GM12878 (cell line): ENCODE data around the gene SETD2. TPM values are rescaled to one million over a fixed set of nuclear protein-coding genes. Genes with fewer than 3 reads are reported as not detected.

Experiments used
- CEBPB ChIP-seq, 2 experiments: fragments of 150-350 bp in 1 of 2; IDR thresholded peaks; 2 replicates each; pipeline ENCODE4 v1.6.1; 2012 to 2014; ENCODE audit warnings: low read depth in 2 of 2, low read length in 2 of 2, borderline replicate concordance in 1 of 2, inconsistent platforms in 1 of 2
- ETV6 ChIP-seq, 2 experiments: fragments of 450-650 bp in 1 of 2; IDR thresholded peaks in 1 of 2; conservative IDR thresholded peaks in 1 of 2; 2 replicates each; pipeline ENCODE4 v1.6.1; 2014; ENCODE audit warnings: antibody characterized with exemption in 1 of 2, borderline replicate concordance in 1 of 2, low read depth in 1 of 2, mild to moderate bottlenecking in 1 of 2, moderate library complexity in 1 of 2
- HCFC1 ChIP-seq: fragments of 150-350 bp; IDR thresholded peaks from 2 replicates; pipeline ENCODE4 v1.6.1; 2014; ENCODE audit warnings: low read length
- MYC ChIP-seq: IDR thresholded peaks from 2 replicates; pipeline ENCODE4 v1.6.1; 2011; ENCODE audit warnings: mild to moderate bottlenecking, low read length, moderate library complexity, inconsistent platforms; ENCODE audit not compliant: insufficient read depth, insufficient replicate concordance, insufficient read length, severe bottlenecking
- POLR2AphosphoS2 ChIP-seq: IDR thresholded peaks from 2 replicates; pipeline ENCODE4 v1.6.1; 2011; ENCODE audit warnings: low read depth, mild to moderate bottlenecking, low read length, improper control_type of control experiment, moderate library complexity
- STAT3 ChIP-seq: IDR thresholded peaks from 2 replicates; pipeline ENCODE4 v1.6.1; 2011; ENCODE audit warnings: low read depth, low read length, improper control_type of control experiment
- TAF1 ChIP-seq: IDR thresholded peaks from 2 replicates; pipeline ENCODE4 v1.6.1; 2011; ENCODE audit warnings: mild to moderate bottlenecking, low read depth, low read length, borderline replicate concordance
- ZNF217 ChIP-seq: fragments of 450-650 bp; IDR thresholded peaks from 2 replicates; pipeline ENCODE4 v1.6.1; 2017; ENCODE audit warnings: antibody characterized with exemption, mild to moderate bottlenecking
- polyA plus RNA-seq, 11 experiments: library from polyadenylated mRNA; depleted of rRNA in 4 of 11; unstranded in 6 of 11; stranded (reverse) in 5 of 11; fragments of >200 nt; fragmentation: Nextera tagmentation in 4 of 11; fragmentation: Illumina TruSeq in 1 of 11; extraction: Ambion mirVana in 4 of 11; extraction: Trizol in 1 of 11; gene quantifications; 1 replicate in 1 of 11; 2 replicates in 10 of 11; pipeline versions ENCODE4 v1.2.1 to v1.2.3, GENCODE V29; 2011 to 2016; ENCODE audit warnings: inconsistent platforms in 2 of 11, missing spikeins in 2 of 11, low read depth in 1 of 11
- total RNA-seq, 4 experiments: library from RNA; depleted of rRNA in 3 of 4; stranded (reverse); fragments of >200 nt in 3 of 4; fragmentation: Illumina TruSeq in 1 of 4; extraction: Trizol in 1 of 4; gene quantifications; 2 replicates each; pipeline versions ENCODE4 v1.2.1 to v1.2.3, GENCODE V29; 2013 to 2021
- TF ChIP-seq, protein P1 (sequence below): fragments of 450-650 bp; IDR thresholded peaks from 2 replicates; pipeline ENCODE4 v1.6.1; 2017; ENCODE audit warnings: mild to moderate bottlenecking
- TF ChIP-seq, protein P2 (sequence below): IDR thresholded peaks from 2 replicates; pipeline ENCODE4 v1.6.1; 2012; ENCODE audit warnings: low read length, inconsistent platforms
- TF ChIP-seq, protein P3 (sequence below): fragments of 450-650 bp; IDR thresholded peaks from 2 replicates; pipeline ENCODE4 v1.6.1; 2017; ENCODE audit warnings: mild to moderate bottlenecking, low read depth, inconsistent platforms; ENCODE audit not compliant: poor library complexity, severe bottlenecking
- TF ChIP-seq, protein P4 (sequence below): fragments of 450-650 bp; IDR thresholded peaks from 2 replicates; pipeline ENCODE4 v1.6.1; 2014; ENCODE audit warnings: mild to moderate bottlenecking
- TF ChIP-seq, protein P5 (sequence below): fragments of 450-650 bp; IDR thresholded peaks from 2 replicates; pipeline ENCODE4 v1.6.1; 2017; ENCODE audit warnings: low read depth, mild to moderate bottlenecking, moderate library complexity
- TF ChIP-seq, protein P6 (sequence below): fragments of 450-650 bp; formaldehyde crosslinking; IDR thresholded peaks from 2 replicates; pipeline ENCODE4 v1.5.0; 2022; ENCODE audit warnings: mild to moderate bottlenecking, missing genetic modification characterization

SETD2 gene
- total and polyA plus RNA-seq, 10 of the 15 experiments (the other 5 are each of a cell fraction or from before 2014, with no cell fraction given), result 8.4 to 44.9 (median 24.5) TPM

DNA sequence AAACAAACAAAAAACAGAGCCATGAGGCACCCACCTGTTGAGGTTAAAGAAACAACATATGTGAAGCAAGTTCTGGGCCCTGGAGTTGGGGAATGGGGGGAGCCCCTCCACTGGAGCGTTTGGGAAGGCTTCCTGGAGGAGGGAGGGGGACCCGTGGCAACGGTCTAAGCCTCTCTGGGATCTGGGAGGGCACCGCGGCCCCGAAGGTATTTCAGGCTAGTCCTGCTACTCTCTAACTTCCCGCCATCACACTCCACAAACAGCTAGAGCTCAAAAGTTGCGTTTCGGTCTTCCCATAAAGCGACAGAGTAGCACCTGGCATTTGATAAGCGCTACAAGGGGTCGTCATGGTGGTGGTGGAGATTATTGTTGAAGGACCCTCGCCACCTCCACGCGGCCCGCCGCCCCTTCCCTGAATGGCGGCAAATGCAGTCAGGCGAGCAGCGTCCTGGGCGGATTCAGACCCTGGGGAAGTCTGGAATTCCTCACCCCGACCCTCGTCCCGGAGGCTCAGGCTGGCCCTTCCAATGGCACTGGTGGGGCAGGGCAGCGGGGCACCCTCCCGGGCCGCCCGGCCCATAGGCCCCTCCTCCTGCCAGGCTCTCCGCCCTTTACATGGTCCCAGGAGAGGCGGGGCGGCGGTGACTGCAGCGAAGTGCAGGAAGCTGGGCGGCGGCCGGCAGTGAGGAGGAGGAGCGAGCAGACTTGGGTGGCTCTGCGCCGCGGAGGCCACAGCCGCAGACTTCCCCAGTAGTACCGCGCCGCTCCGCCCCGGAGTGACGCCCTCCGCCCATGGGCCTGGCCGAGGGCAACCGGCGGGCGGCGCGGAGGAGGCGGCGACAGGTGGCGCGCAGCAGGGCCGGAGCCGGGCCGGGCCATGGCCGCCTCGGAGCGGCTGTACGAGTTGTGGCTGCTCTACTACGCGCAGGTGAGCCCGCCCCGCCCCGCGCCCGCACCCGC is 184.6 kb downstream of the SETD2 start, which contains the start of gene NBEAL2 (continued):
- TF ChIP-seq, protein P1, sequence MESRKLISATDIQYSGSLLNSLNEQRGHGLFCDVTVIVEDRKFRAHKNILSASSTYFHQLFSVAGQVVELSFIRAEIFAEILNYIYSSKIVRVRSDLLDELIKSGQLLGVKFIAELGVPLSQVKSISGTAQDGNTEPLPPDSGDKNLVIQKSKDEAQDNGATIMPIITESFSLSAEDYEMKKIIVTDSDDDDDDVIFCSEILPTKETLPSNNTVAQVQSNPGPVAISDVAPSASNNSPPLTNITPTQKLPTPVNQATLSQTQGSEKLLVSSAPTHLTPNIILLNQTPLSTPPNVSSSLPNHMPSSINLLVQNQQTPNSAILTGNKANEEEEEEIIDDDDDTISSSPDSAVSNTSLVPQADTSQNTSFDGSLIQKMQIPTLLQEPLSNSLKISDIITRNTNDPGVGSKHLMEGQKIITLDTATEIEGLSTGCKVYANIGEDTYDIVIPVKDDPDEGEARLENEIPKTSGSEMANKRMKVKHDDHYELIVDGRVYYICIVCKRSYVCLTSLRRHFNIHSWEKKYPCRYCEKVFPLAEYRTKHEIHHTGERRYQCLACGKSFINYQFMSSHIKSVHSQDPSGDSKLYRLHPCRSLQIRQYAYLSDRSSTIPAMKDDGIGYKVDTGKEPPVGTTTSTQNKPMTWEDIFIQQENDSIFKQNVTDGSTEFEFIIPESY, result no peak
- TF ChIP-seq HCFC1, result no peak
- TF ChIP-seq, protein P2, sequence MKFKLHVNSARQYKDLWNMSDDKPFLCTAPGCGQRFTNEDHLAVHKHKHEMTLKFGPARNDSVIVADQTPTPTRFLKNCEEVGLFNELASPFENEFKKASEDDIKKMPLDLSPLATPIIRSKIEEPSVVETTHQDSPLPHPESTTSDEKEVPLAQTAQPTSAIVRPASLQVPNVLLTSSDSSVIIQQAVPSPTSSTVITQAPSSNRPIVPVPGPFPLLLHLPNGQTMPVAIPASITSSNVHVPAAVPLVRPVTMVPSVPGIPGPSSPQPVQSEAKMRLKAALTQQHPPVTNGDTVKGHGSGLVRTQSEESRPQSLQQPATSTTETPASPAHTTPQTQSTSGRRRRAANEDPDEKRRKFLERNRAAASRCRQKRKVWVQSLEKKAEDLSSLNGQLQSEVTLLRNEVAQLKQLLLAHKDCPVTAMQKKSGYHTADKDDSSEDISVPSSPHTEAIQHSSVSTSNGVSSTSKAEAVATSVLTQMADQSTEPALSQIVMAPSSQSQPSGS, result no peak
- TF ChIP-seq MYC, result no peak
- TF ChIP-seq, protein P3, sequence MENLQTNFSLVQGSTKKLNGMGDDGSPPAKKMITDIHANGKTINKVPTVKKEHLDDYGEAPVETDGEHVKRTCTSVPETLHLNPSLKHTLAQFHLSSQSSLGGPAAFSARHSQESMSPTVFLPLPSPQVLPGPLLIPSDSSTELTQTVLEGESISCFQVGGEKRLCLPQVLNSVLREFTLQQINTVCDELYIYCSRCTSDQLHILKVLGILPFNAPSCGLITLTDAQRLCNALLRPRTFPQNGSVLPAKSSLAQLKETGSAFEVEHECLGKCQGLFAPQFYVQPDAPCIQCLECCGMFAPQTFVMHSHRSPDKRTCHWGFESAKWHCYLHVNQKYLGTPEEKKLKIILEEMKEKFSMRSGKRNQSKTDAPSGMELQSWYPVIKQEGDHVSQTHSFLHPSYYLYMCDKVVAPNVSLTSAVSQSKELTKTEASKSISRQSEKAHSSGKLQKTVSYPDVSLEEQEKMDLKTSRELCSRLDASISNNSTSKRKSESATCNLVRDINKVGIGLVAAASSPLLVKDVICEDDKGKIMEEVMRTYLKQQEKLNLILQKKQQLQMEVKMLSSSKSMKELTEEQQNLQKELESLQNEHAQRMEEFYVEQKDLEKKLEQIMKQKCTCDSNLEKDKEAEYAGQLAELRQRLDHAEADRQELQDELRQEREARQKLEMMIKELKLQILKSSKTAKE, result no peak
- TF ChIP-seq STAT3, result no peak
- TF ChIP-seq, protein P4, sequence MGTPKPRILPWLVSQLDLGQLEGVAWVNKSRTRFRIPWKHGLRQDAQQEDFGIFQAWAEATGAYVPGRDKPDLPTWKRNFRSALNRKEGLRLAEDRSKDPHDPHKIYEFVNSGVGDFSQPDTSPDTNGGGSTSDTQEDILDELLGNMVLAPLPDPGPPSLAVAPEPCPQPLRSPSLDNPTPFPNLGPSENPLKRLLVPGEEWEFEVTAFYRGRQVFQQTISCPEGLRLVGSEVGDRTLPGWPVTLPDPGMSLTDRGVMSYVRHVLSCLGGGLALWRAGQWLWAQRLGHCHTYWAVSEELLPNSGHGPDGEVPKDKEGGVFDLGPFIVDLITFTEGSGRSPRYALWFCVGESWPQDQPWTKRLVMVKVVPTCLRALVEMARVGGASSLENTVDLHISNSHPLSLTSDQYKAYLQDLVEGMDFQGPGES, result no peak
- no peak for TF ChIP-seq POLR2AphosphoS2
- peak; percentile 83; the same call in 1 of the 2 replicates for TF ChIP-seq ZNF217
- TF ChIP-seq CEBPB (IDR thresholded peaks at IDR 0.05; ENCODE audit: borderline replicate concordance in 1 of 2, low read depth in 2 of 2, low read length in 2 of 2), result no peak
- TF ChIP-seq, protein P5, sequence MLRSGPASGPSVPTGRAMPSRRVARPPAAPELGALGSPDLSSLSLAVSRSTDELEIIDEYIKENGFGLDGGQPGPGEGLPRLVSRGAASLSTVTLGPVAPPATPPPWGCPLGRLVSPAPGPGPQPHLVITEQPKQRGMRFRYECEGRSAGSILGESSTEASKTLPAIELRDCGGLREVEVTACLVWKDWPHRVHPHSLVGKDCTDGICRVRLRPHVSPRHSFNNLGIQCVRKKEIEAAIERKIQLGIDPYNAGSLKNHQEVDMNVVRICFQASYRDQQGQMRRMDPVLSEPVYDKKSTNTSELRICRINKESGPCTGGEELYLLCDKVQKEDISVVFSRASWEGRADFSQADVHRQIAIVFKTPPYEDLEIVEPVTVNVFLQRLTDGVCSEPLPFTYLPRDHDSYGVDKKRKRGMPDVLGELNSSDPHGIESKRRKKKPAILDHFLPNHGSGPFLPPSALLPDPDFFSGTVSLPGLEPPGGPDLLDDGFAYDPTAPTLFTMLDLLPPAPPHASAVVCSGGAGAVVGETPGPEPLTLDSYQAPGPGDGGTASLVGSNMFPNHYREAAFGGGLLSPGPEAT, result no peak
- TF ChIP-seq, protein P6, sequence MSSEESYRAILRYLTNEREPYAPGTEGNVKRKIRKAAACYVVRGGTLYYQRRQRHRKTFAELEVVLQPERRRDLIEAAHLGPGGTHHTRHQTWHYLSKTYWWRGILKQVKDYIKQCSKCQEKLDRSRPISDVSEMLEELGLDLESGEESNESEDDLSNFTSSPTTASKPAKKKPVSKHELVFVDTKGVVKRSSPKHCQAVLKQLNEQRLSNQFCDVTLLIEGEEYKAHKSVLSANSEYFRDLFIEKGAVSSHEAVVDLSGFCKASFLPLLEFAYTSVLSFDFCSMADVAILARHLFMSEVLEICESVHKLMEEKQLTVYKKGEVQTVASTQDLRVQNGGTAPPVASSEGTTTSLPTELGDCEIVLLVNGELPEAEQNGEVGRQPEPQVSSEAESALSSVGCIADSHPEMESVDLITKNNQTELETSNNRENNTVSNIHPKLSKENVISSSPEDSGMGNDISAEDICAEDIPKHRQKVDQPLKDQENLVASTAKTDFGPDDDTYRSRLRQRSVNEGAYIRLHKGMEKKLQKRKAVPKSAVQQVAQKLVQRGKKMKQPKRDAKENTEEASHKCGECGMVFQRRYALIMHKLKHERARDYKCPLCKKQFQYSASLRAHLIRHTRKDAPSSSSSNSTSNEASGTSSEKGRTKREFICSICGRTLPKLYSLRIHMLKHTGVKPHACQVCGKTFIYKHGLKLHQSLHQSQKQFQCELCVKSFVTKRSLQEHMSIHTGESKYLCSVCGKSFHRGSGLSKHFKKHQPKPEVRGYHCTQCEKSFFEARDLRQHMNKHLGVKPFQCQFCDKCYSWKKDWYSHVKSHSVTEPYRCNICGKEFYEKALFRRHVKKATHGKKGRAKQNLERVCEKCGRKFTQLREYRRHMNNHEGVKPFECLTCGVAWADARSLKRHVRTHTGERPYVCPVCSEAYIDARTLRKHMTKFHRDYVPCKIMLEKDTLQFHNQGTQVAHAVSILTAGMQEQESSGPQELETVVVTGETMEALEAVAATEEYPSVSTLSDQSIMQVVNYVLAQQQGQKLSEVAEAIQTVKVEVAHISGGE (CRISPR knock-in tag), result no peak
- TF ChIP-seq TAF1, result peak; percentile 47; the same call in 1 of the 2 replicates
- TF ChIP-seq ETV6 (conservative IDR thresholded peaks at IDR 0.05 in 1 of 2, IDR thresholded peaks at IDR 0.05 in 1 of 2; ENCODE audit: borderline replicate concordance in 1 of 2, low read depth in 1 of 2), result no peak
